HepG2 (cell line): ENCODE measurements around the gene FDPS. TPM values are rescaled to one million over a fixed set of nuclear protein-coding genes. Genes with fewer than 3 reads are reported as not detected.

Source experiments
- AGO1 ChIP-seq: fragments of 200-400 bp; formaldehyde crosslinking; IDR thresholded peaks from 2 replicates; pipeline ENCODE4 v1.6.1; 2017; ENCODE audit warnings: mild to moderate bottlenecking, low read depth, low read length, moderate library complexity; ENCODE audit not compliant: poor library complexity, severe bottlenecking
- CBX5 ChIP-seq: sonication (generic); formaldehyde crosslinking; IDR thresholded peaks from 2 replicates; pipeline ENCODE4 v1.4.0; 2020; ENCODE audit warnings: missing genetic modification reagents, borderline replicate concordance
- HES4 ChIP-seq: sonication (generic); formaldehyde crosslinking; IDR thresholded peaks from 2 replicates; pipeline ENCODE4 v1.9.0; 2021; ENCODE audit warnings: mild to moderate bottlenecking, missing genetic modification reagents, borderline replicate concordance
- JUNB ChIP-seq: sonication (generic); formaldehyde crosslinking; IDR thresholded peaks from 2 replicates; pipeline ENCODE4 v1.8.0; 2022; ENCODE audit warnings: missing genetic modification reagents, mild to moderate bottlenecking, borderline replicate concordance
- JUND ChIP-seq: sonication (generic); formaldehyde crosslinking; IDR thresholded peaks from 2 replicates; pipeline ENCODE4 v1.8.0; 2022; ENCODE audit warnings: mild to moderate bottlenecking, missing genetic modification reagents
- MATR3 ChIP-seq: sonication (generic); formaldehyde crosslinking; IDR thresholded peaks from 2 replicates; pipeline ENCODE4 v1.4.0; 2020; ENCODE audit warnings: missing genetic modification reagents
- NPAS2 ChIP-seq: sonication (generic); formaldehyde crosslinking; IDR thresholded peaks from 2 replicates; pipeline ENCODE4 v1.8.0; 2022; ENCODE audit warnings: mild to moderate bottlenecking, missing genetic modification reagents, borderline replicate concordance
- SATB2 ChIP-seq: sonication (generic); formaldehyde crosslinking; IDR thresholded peaks from 2 replicates; pipeline ENCODE4 v1.5.0; 2020; ENCODE audit warnings: missing genetic modification reagents
- ZNF615 ChIP-seq: sonication (generic); formaldehyde crosslinking; IDR thresholded peaks from 2 replicates; pipeline ENCODE4 v1.5.0; 2020; ENCODE audit warnings: mild to moderate bottlenecking, missing genetic modification reagents, borderline replicate concordance
- polyA plus RNA-seq, 8 experiments: library from polyadenylated mRNA; depleted of rRNA in 3 of 8; stranded (reverse) in 7 of 8; unstranded in 1 of 8; fragments of >200 nt; fragmentation: Illumina TruSeq in 4 of 8; extraction: Trizol in 4 of 8; gene quantifications; 2 replicates each; pipeline versions ENCODE4 v1.2.1 to v1.2.3, GENCODE V29; 2011 to 2016; ENCODE audit warnings: low read depth in 4 of 8, missing spikeins in 1 of 8, mixed read lengths in 1 of 8; ENCODE audit not compliant: insufficient read depth in 1 of 8
- total RNA-seq, 5 experiments: library from RNA; depleted of rRNA; stranded (reverse); fragments of >200 nt; fragmentation: Illumina TruSeq; extraction: Trizol; gene quantifications; 2 replicates each; pipeline ENCODE4 v1.2.3, GENCODE V29; 2016; ENCODE audit warnings: low read depth in 1 of 5
- TF ChIP-seq, protein P1 (sequence below): sonication (generic); formaldehyde crosslinking; IDR thresholded peaks from 2 replicates; pipeline ENCODE4 v1.8.0; 2022; ENCODE audit warnings: mild to moderate bottlenecking, missing genetic modification reagents, moderate library complexity
- TF ChIP-seq, protein P2 (sequence below): sonication (generic); formaldehyde crosslinking; IDR thresholded peaks from 2 replicates; pipeline ENCODE4 v1.5.0; 2020; ENCODE audit warnings: mild to moderate bottlenecking, missing genetic modification reagents
- TF ChIP-seq, protein P3 (sequence below): sonication (generic); formaldehyde crosslinking; IDR thresholded peaks from 2 replicates; pipeline ENCODE4 v1.8.0; 2022; ENCODE audit warnings: missing genetic modification reagents, low read depth, mild to moderate bottlenecking, borderline replicate concordance
- TF ChIP-seq, protein P4 (sequence below): sonication (generic); formaldehyde crosslinking; IDR thresholded peaks from 2 replicates; pipeline ENCODE4 v1.8.0; 2022; ENCODE audit warnings: missing genetic modification reagents, mild to moderate bottlenecking, borderline replicate concordance
- TF ChIP-seq, protein P5 (sequence below): sonication (generic); formaldehyde crosslinking; IDR thresholded peaks from 2 replicates; pipeline ENCODE4 v1.5.0; 2020; ENCODE audit warnings: mild to moderate bottlenecking, missing genetic modification reagents
- TF ChIP-seq, protein P6 (sequence below): sonication (generic); formaldehyde crosslinking; IDR thresholded peaks from 2 replicates; pipeline ENCODE4 v1.4.0; 2020; ENCODE audit warnings: missing genetic modification reagents

FDPS gene
- total and polyA plus RNA-seq, 2 of the 13 experiments (the other 11 are each of a cell fraction or from before 2014, with no cell fraction given), result 264 to 519 TPM

DNA sequence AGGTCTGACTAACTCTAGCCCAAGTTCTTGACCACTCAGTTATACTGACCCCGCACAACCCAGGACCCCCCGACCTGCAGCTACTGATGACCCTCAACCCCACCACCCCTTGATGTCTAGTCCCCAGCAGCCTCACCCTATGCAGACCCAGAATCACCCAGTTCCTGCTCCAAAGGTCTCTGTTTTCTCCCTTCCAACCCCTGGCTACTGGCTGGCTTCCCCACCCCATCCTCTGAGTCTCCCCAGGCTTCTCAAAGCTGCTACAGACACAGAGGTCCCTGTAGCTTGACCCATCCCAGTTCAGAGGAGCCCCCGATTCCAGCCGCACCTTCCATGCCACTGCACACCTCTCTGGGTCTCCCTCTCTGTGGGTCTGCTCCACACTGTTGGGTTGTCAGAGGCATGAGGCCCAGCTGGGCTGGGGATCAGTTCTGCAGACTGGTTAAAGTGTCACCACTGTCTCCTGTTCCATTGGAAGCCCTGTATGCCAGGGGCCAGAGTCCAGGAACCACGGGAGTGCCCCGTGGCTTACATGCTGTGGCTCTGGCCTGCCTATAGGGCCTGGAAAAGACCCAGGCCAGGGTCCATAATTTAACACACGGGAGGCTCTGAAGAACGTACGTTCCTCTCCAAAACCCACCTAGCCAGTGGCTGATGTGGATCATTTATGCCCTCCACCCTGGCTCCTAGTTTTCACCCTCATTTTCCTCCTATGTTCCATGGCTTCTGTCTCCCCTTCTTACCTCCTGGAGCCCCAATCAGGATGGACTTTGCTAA is 7.9 kb upstream of the FDPS start (continued):
- TF ChIP-seq, protein P1, sequence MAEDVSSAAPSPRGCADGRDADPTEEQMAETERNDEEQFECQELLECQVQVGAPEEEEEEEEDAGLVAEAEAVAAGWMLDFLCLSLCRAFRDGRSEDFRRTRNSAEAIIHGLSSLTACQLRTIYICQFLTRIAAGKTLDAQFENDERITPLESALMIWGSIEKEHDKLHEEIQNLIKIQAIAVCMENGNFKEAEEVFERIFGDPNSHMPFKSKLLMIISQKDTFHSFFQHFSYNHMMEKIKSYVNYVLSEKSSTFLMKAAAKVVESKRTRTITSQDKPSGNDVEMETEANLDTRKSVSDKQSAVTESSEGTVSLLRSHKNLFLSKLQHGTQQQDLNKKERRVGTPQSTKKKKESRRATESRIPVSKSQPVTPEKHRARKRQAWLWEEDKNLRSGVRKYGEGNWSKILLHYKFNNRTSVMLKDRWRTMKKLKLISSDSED (CRISPR knock-in tag), result no peak
- TF ChIP-seq JUND (CRISPR knock-in tag) (peak; percentile 50; the same call in 1 of the 2 replicates), CBX5 (peak; percentile 83; the same call in 1 of the 2 replicates), SATB2 (CRISPR knock-in tag) (peak; percentile 57; the same call in 1 of the 2 replicates), ZNF615 (CRISPR knock-in tag) (no peak), NPAS2 (CRISPR knock-in tag) (no peak), JUNB (no peak), MATR3 (CRISPR knock-in tag) (no peak), HES4 (CRISPR knock-in tag) (no peak), AGO1 (no peak)
- TF ChIP-seq, protein P2, sequence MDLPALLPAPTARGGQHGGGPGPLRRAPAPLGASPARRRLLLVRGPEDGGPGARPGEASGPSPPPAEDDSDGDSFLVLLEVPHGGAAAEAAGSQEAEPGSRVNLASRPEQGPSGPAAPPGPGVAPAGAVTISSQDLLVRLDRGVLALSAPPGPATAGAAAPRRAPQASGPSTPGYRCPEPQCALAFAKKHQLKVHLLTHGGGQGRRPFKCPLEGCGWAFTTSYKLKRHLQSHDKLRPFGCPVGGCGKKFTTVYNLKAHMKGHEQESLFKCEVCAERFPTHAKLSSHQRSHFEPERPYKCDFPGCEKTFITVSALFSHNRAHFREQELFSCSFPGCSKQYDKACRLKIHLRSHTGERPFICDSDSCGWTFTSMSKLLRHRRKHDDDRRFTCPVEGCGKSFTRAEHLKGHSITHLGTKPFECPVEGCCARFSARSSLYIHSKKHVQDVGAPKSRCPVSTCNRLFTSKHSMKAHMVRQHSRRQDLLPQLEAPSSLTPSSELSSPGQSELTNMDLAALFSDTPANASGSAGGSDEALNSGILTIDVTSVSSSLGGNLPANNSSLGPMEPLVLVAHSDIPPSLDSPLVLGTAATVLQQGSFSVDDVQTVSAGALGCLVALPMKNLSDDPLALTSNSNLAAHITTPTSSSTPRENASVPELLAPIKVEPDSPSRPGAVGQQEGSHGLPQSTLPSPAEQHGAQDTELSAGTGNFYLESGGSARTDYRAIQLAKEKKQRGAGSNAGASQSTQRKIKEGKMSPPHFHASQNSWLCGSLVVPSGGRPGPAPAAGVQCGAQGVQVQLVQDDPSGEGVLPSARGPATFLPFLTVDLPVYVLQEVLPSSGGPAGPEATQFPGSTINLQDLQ, result peak; percentile 39; the same call in 1 of the 2 replicates
- TF ChIP-seq, protein P3, sequence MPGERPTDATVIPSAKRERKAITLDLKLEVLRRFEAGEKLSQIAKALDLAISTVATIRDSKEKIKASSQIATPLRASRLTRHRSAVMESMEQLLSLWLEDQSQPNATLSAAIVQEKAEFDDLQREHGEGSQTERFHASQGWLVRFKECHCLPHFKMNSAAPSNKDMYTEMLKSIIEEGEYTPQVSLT (CRISPR knock-in tag), result no peak
- TF ChIP-seq, protein P4, sequence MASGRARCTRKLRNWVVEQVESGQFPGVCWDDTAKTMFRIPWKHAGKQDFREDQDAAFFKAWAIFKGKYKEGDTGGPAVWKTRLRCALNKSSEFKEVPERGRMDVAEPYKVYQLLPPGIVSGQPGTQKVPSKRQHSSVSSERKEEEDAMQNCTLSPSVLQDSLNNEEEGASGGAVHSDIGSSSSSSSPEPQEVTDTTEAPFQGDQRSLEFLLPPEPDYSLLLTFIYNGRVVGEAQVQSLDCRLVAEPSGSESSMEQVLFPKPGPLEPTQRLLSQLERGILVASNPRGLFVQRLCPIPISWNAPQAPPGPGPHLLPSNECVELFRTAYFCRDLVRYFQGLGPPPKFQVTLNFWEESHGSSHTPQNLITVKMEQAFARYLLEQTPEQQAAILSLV (CRISPR knock-in tag), result peak; percentile 91
- TF ChIP-seq, protein P5, sequence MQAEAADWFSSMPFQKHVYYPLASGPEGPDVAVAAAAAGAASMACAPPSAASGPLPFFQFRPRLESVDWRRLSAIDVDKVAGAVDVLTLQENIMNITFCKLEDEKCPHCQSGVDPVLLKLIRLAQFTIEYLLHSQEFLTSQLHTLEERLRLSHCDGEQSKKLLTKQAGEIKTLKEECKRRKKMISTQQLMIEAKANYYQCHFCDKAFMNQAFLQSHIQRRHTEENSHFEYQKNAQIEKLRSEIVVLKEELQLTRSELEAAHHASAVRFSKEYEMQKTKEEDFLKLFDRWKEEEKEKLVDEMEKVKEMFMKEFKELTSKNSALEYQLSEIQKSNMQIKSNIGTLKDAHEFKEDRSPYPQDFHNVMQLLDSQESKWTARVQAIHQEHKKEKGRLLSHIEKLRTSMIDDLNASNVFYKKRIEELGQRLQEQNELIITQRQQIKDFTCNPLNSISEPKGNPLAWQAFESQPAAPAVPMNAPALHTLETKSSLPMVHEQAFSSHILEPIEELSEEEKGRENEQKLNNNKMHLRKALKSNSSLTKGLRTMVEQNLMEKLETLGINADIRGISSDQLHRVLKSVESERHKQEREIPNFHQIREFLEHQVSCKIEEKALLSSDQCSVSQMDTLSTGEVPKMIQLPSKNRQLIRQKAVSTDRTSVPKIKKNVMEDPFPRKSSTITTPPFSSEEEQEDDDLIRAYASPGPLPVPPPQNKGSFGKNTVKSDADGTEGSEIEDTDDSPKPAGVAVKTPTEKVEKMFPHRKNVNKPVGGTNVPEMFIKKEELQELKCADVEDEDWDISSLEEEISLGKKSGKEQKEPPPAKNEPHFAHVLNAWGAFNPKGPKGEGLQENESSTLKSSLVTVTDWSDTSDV (CRISPR knock-in tag), result no peak
- TF ChIP-seq, protein P6, sequence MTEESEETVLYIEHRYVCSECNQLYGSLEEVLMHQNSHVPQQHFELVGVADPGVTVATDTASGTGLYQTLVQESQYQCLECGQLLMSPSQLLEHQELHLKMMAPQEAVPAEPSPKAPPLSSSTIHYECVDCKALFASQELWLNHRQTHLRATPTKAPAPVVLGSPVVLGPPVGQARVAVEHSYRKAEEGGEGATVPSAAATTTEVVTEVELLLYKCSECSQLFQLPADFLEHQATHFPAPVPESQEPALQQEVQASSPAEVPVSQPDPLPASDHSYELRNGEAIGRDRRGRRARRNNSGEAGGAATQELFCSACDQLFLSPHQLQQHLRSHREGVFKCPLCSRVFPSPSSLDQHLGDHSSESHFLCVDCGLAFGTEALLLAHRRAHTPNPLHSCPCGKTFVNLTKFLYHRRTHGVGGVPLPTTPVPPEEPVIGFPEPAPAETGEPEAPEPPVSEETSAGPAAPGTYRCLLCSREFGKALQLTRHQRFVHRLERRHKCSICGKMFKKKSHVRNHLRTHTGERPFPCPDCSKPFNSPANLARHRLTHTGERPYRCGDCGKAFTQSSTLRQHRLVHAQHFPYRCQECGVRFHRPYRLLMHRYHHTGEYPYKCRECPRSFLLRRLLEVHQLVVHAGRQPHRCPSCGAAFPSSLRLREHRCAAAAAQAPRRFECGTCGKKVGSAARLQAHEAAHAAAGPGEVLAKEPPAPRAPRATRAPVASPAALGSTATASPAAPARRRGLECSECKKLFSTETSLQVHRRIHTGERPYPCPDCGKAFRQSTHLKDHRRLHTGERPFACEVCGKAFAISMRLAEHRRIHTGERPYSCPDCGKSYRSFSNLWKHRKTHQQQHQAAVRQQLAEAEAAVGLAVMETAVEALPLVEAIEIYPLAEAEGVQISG (CRISPR knock-in tag), result peak; percentile 87
